ENCODE data around the gene ATOH8. TPM values are rescaled to one million over a fixed set of nuclear protein-coding genes. Genes with fewer than 3 reads are reported as not detected.

The ATOH8 gene
- total RNA-seq, 1 experiment from 2014 or later, result 0.81 TPM

- TF ChIP-seq E2F1 (CRISPR knock-in tag; IDR thresholded peaks at IDR 0.05) (no peak), NR1H2 (CRISPR knock-in tag; IDR thresholded peaks at IDR 0.05) (no peak), HMGXB4 (CRISPR knock-in tag; IDR thresholded peaks at IDR 0.05) (no peak), TEAD4 (CRISPR knock-in tag; IDR thresholded peaks at IDR 0.05) (no peak), JUN (CRISPR knock-in tag; IDR thresholded peaks at IDR 0.05) (no peak), ZMAT4 (CRISPR knock-in tag; IDR thresholded peaks at IDR 0.05) (no peak), NR2C2 (CRISPR knock-in tag; IDR thresholded peaks at IDR 0.05) (no peak), ATF3 (CRISPR knock-in tag; conservative IDR thresholded peaks at IDR 0.05) (no peak), ZBTB21 (CRISPR knock-in tag; IDR thresholded peaks at IDR 0.05; ENCODE audit: borderline replicate concordance) (no peak), MYBL2 (CRISPR knock-in tag; IDR thresholded peaks at IDR 0.05) (no peak)
Observed at GRCh38 chr2:85756195-85756594, 2.4 kb downstream of the ATOH8 start (continued).

GRCh38 chr2:85756822-85757435 lies 3.1 kb downstream of the ATOH8 start:
- DNase-seq (ENCODE audit: low spot score), result no peak
- H3K4me1 Mint-ChIP-seq, result peaks cover 8% of the 10 kb centered on the region
- peaks cover 62% of the 10 kb centered on the region for H3K27me3 Mint-ChIP-seq (ENCODE audit: low read depth)
- CTCF ChIA-PET, result interaction anchor here (1.0 kb wide), 1 partner anchor 57 kb away, joined by 3 read pairs; no protein-coding TSS in a partner anchor
- POLR2A ChIA-PET, result interaction anchor here (0.6 kb wide), 1 partner anchor 29 kb away, joined by 4 read pairs; no protein-coding TSS in a partner anchor
- H3K36me3 Mint-ChIP-seq, result no peaks in the 10 kb centered on the region
- no peak for ATAC-seq
- no peaks in the 10 kb centered on the region for H3K9me3 Mint-ChIP-seq
- H3K4me3 Mint-ChIP-seq, result no peak overlapping the region
- H3K27ac Mint-ChIP-seq, result no peak overlapping the region
- no peak for TF ChIP-seq ZNF232 (CRISPR knock-in tag; IDR thresholded peaks at IDR 0.05)
- no peak for TF ChIP-seq JAZF1 (CRISPR knock-in tag; IDR thresholded peaks at IDR 0.05)
- no peak for TF ChIP-seq MYBL2 (CRISPR knock-in tag; IDR thresholded peaks at IDR 0.05)
- TF ChIP-seq ZNF425 (CRISPR knock-in tag; conservative IDR thresholded peaks at IDR 0.05), result no peak
- no peak for TF ChIP-seq ZSCAN18 (CRISPR knock-in tag; IDR thresholded peaks at IDR 0.05)
- TF ChIP-seq NR2C2 (CRISPR knock-in tag; IDR thresholded peaks at IDR 0.05), result no peak
- no peak for TF ChIP-seq ATF2 (CRISPR knock-in tag; IDR thresholded peaks at IDR 0.05; ENCODE audit: borderline replicate concordance, low read depth)
- TF ChIP-seq ZNF532 (CRISPR knock-in tag; IDR thresholded peaks at IDR 0.05; ENCODE audit: borderline replicate concordance), result no peak
- TF ChIP-seq ZNF671 (CRISPR knock-in tag; IDR thresholded peaks at IDR 0.05), result no peak
- TF ChIP-seq IRF1 (CRISPR knock-in tag; IDR thresholded peaks at IDR 0.05), result no peak
- no peak for TF ChIP-seq ESRRA (CRISPR knock-in tag; IDR thresholded peaks at IDR 0.05; ENCODE audit: borderline replicate concordance)
- no peak for TF ChIP-seq ELF4 (CRISPR knock-in tag; IDR thresholded peaks at IDR 0.05; ENCODE audit: low read depth)
